SH-SY5Y (cell line): Measurements from ENCODE around the gene SHC4.

Source experiments
- GATA2 ChIP-seq: IDR thresholded peaks from 2 replicates; pipeline ENCODE4 v1.6.1; 2011; ENCODE audit warnings: mild to moderate bottlenecking, low read depth, low read length
- GATA3 ChIP-seq: IDR thresholded peaks from 2 replicates; pipeline ENCODE4 v1.6.1; 2011; ENCODE audit warnings: low read depth, mild to moderate bottlenecking, low read length, moderate library complexity

GRCh38 chr15:48865370-48866079, 98.2 kb downstream of the SHC4 start:
- TF ChIP-seq GATA2 (no peak), GATA3 (no peak)
